Keratinocyte (primary cell): Measurements from ENCODE around the gene PTPRN2. TPM values are rescaled to one million over a fixed set of nuclear protein-coding genes. Genes with fewer than 3 reads are reported as not detected.

Experiments used
- DNase-seq: peaks from one replicate; pipeline ENCODE4 v3.0.0-alpha.2; 2011; ENCODE audit warnings: low read depth, missing footprints, low spot score
- FAIRE-seq: peaks from 2 replicates; lab custom pipeline; 2011; peaks lifted over from hg19 to GRCh38; lab: Jason Lieb, UNC
- H2AFZ ChIP-seq: 2 replicates; pipeline ENCODE4 v1.6.0; 2012; ENCODE audit warnings: low read length, control low read depth, inconsistent platforms; ENCODE audit not compliant: control insufficient read depth
- H3K27ac ChIP-seq: 2 replicates; pipeline ENCODE4 v1.5.1; 2011; ENCODE audit warnings: low read length; ENCODE audit not compliant: control insufficient read depth, insufficient read depth
- H3K27me3 ChIP-seq: 3 replicates; pipeline ENCODE4 v1.6.0; 2011; ENCODE audit warnings: low read length; ENCODE audit not compliant: control insufficient read depth, insufficient read depth; ENCODE audit errors: extremely low read depth
- H3K36me3 ChIP-seq, 2 experiments: 2 replicates in 1 of 2; 3 replicates in 1 of 2; pipeline ENCODE4 v1.5.1; 2011; ENCODE audit warnings: low read length in 2 of 2, mild to moderate bottlenecking in 1 of 2; ENCODE audit not compliant: control insufficient read depth in 2 of 2, insufficient read depth in 2 of 2; ENCODE audit errors: extremely low read depth in 1 of 2
- H3K4me1 ChIP-seq: 3 replicates; pipeline ENCODE4 v1.5.1; 2011; ENCODE audit warnings: low read length; ENCODE audit not compliant: control insufficient read depth, insufficient read depth; ENCODE audit errors: extremely low read depth
- H3K4me2 ChIP-seq: 3 replicates; pipeline ENCODE4 v1.6.0; 2011; ENCODE audit warnings: low read depth, low read length; ENCODE audit not compliant: control insufficient read depth, insufficient read depth; ENCODE audit errors: extremely low read depth
- H3K4me3 ChIP-seq, 3 experiments: fragments of 200-600 bp in 1 of 3; sonication (generic) in 1 of 3; 2 replicates in 2 of 3; 3 replicates in 1 of 3; pipeline ENCODE4 v1.5.1; 2011 to 2016; ENCODE audit warnings: low read length in 3 of 3, mild to moderate bottlenecking in 3 of 3, control low read depth in 2 of 3, inconsistent platforms in 1 of 3, low read depth in 1 of 3, mixed read lengths in 1 of 3, mixed run types in 1 of 3, moderate library complexity in 1 of 3; ENCODE audit not compliant: control insufficient read depth in 2 of 3, insufficient read depth in 2 of 3; ENCODE audit errors: extremely low read depth in 1 of 3
- H3K79me2 ChIP-seq: 2 replicates; pipeline ENCODE4 v1.6.0; 2012; ENCODE audit warnings: low read length; ENCODE audit not compliant: control insufficient read depth, insufficient read depth
- H3K9ac ChIP-seq: 3 replicates; pipeline ENCODE4 v1.6.0; 2011; ENCODE audit warnings: low read length; ENCODE audit not compliant: control insufficient read depth, insufficient read depth; ENCODE audit errors: extremely low read depth
- H3K9me1 ChIP-seq: 3 replicates; pipeline ENCODE4 v1.6.0; 2011; ENCODE audit warnings: low read length; ENCODE audit not compliant: control insufficient read depth, insufficient read depth; ENCODE audit errors: extremely low read depth
- H3K9me3 ChIP-seq: 2 replicates; pipeline ENCODE4 v1.5.1; 2012; ENCODE audit warnings: low read depth, low read length; ENCODE audit not compliant: control insufficient read depth
- H4K20me1 ChIP-seq: 3 replicates; pipeline ENCODE4 v1.6.0; 2011; ENCODE audit warnings: low read length; ENCODE audit not compliant: control insufficient read depth, insufficient read depth; ENCODE audit errors: extremely low read depth
- EZH2 ChIP-seq: IDR thresholded peaks from one replicate; pipeline ENCODE4 v1.6.1; 2012; ENCODE audit warnings: inconsistent platforms, mild to moderate bottlenecking, low read length, moderate library complexity
- dilution Hi-C: fragments of 300-500 bp; cut with MboI; formaldehyde crosslinking; loops from one replicate; pipeline ENCODE4 v1.7.0; 2020; ENCODE audit warnings: low sequenced_read_pairs; ENCODE audit not compliant: extremely low pct_ligation_motif_present
- polyA plus RNA-seq, 5 experiments: library from polyadenylated mRNA; depleted of rRNA in 3 of 5; stranded (reverse) in 3 of 5; stranded (forward) in 1 of 5; unstranded in 1 of 5; fragments of >200 nt; gene quantifications; 1 replicate in 1 of 5; 2 replicates in 3 of 5; 3 replicates in 1 of 5; pipeline versions ENCODE4 v1.2.1 to v1.2.3, GENCODE V29; 2011 to 2012; ENCODE audit warnings: missing spikeins in 2 of 5, low read depth in 1 of 5, low replicate concordance in 1 of 5
- TF ChIP-seq, protein P1 (sequence below), 3 experiments: IDR thresholded peaks in 1 of 3; conservative IDR thresholded peaks in 1 of 3; optimal IDR thresholded peaks in 1 of 3; 2 replicates in 2 of 3; 3 replicates in 1 of 3; pipeline versions ENCODE3 to v1.5.1; 2011; ENCODE audit warnings: low read length in 3 of 3, mild to moderate bottlenecking in 3 of 3, moderate library complexity in 2 of 3, control low read depth in 1 of 3, inconsistent platforms in 1 of 3; ENCODE audit not compliant: insufficient read depth in 2 of 3; ENCODE audit errors: extremely low read depth in 1 of 3

The PTPRN2 gene
- polyA plus RNA-seq, 1 donor (not counting 4 experiments of a cell fraction or from before 2014, with no cell fraction given): not detected

DNA sequence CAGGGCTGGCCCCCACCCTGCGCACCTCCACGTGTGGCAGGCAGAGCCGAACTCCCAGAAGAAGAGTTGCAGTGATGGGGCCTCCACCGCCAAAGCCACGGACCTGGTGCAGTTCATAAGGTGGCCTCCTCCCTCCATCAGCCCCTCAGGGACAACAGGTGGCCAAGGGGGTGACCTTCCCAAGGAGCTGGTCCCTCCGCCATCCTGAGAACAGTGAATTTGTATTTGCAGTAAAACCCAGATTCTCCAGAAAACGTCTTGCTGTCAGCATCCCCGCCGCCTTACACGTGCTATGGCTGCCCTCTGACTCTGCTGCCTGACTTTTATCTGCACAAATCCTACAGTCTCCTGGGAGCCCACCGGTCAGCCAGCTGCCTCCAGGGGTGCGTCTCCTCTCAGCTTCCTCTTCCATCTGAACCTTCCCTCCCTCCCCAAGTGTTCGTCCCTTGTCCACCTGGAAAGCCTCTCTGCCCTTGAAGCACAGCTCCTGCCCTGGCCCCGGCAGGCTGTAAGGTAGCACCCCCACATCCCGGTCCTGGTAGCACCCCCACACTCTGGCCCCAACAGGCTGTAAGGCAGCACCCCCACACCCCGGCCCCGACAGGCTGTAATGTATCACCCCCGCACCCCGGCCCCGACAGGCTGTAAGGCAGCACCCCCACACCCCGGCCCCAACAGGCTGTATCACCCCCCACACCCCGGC lies 311.8 kb downstream of the PTPRN2 start:
- H4K20me1 ChIP-seq: no peaks in the 10 kb centered on the region
- dilution Hi-C loops: no loop called here
- H3K9me1 ChIP-seq: no peaks in the 10 kb centered on the region
- H3K4me3 ChIP-seq: no peak overlapping the region
- no peaks in the 10 kb centered on the region for H3K4me1 ChIP-seq
- no peak overlapping the region for H2AFZ ChIP-seq
- no peak for DNase-seq
- no peaks in the 10 kb centered on the region for H3K27me3 ChIP-seq
- FAIRE-seq: no peak
- no peak overlapping the region for H3K9ac ChIP-seq
- H3K79me2 ChIP-seq: no peaks in the 10 kb centered on the region
- H3K36me3 ChIP-seq: no peaks in the 10 kb centered on the region
- H3K9me3 ChIP-seq: peaks cover 13% of the 10 kb centered on the region
- no peak overlapping the region for H3K27ac ChIP-seq
- no peak overlapping the region for H3K4me2 ChIP-seq
- TF ChIP-seq, protein P1, sequence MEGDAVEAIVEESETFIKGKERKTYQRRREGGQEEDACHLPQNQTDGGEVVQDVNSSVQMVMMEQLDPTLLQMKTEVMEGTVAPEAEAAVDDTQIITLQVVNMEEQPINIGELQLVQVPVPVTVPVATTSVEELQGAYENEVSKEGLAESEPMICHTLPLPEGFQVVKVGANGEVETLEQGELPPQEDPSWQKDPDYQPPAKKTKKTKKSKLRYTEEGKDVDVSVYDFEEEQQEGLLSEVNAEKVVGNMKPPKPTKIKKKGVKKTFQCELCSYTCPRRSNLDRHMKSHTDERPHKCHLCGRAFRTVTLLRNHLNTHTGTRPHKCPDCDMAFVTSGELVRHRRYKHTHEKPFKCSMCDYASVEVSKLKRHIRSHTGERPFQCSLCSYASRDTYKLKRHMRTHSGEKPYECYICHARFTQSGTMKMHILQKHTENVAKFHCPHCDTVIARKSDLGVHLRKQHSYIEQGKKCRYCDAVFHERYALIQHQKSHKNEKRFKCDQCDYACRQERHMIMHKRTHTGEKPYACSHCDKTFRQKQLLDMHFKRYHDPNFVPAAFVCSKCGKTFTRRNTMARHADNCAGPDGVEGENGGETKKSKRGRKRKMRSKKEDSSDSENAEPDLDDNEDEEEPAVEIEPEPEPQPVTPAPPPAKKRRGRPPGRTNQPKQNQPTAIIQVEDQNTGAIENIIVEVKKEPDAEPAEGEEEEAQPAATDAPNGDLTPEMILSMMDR (optimal IDR thresholded peaks at IDR 0.05 in 1 of 3, IDR thresholded peaks at IDR 0.05 in 1 of 3, conservative IDR thresholded peaks at IDR 0.05 in 1 of 3; ENCODE audit: extremely low read depth in 1 of 3, insufficient read depth in 2 of 3, low read length in 3 of 3): no peak
- no peak for TF ChIP-seq EZH2

DNA sequence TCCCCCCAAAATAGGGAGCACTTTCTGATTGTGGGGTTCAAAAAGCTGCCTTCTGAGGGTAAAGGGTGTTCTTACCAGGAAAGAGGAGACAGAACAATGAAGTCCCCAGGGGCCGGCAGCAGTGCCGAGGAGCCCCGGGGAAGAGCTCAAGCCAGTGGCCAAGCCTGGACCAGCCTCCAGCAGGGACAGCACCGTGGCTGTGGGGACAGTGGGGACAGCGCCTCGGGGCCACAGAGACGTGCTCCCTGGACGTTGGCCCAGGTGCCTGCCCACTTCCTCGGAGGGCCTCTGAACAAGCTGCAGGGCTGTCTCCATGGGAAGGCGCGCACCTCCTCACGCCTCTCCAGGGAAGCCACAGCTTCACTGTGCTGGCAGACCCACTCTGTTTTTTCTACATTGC lies 312.6 kb downstream of the PTPRN2 start:
- H2AFZ ChIP-seq: no peak overlapping the region
- peaks cover 14% of the 10 kb centered on the region for H3K9me3 ChIP-seq
- no peak overlapping the region for H3K27ac ChIP-seq
- H3K4me1 ChIP-seq: no peaks in the 10 kb centered on the region
- no peaks in the 10 kb centered on the region for H4K20me1 ChIP-seq
- dilution Hi-C loops: no loop called here
- no peaks in the 10 kb centered on the region for H3K27me3 ChIP-seq
- no peaks in the 10 kb centered on the region for H3K79me2 ChIP-seq
- no peak overlapping the region for H3K4me2 ChIP-seq
- DNase-seq (no peak), FAIRE-seq (no peak)
- no peak overlapping the region for H3K4me3 ChIP-seq
- TF ChIP-seq, protein P1 (optimal IDR thresholded peaks at IDR 0.05 in 1 of 3, IDR thresholded peaks at IDR 0.05 in 1 of 3, conservative IDR thresholded peaks at IDR 0.05 in 1 of 3; ENCODE audit: extremely low read depth in 1 of 3, insufficient read depth in 2 of 3, low read length in 3 of 3): no peak
- no peaks in the 10 kb centered on the region for H3K36me3 ChIP-seq
- H3K9me1 ChIP-seq: no peaks in the 10 kb centered on the region
- no peak overlapping the region for H3K9ac ChIP-seq
